RWPE2 (cell line): Measurements from ENCODE around the gene STK10.
A peak's percentile ranks its signal among the peaks of the same experiment; 100 is the strongest.

Source experiments
- ATAC-seq: fragments of 200-7000 bp; cut with Tn5 transposase; 3 replicates; pipeline ENCODE4 v1.9.1; 2021; ENCODE audit warnings: low read depth
- DNase-seq: peaks from one replicate; pipeline ENCODE4 v3.0.0-alpha.2; 2020; ENCODE audit warnings: low spot score
- H3K27ac ChIP-seq: fragments of 450-650 bp; 2 replicates; pipeline ENCODE4 v1.5.1; 2017; ENCODE audit warnings: mild to moderate bottlenecking; ENCODE audit not compliant: poor library complexity, severe bottlenecking
- H3K27me3 ChIP-seq: fragments of 250-450 bp; sonication (Bioruptor Pico); 2 replicates; pipeline ENCODE4 v1.5.1; 2021; ENCODE audit warnings: mild to moderate bottlenecking, moderate library complexity; ENCODE audit not compliant: insufficient read depth, poor library complexity, severe bottlenecking
- H3K36me3 ChIP-seq: fragments of 250-450 bp; sonication (Bioruptor Pico); 2 replicates; pipeline ENCODE4 v1.5.1; 2020; ENCODE audit warnings: low read depth, mild to moderate bottlenecking, moderate library complexity
- H3K4me1 ChIP-seq: fragments of 250-450 bp; sonication (Bioruptor Pico); 2 replicates; pipeline ENCODE4 v1.5.1; 2021; ENCODE audit warnings: mild to moderate bottlenecking, moderate library complexity; ENCODE audit not compliant: insufficient read depth, poor library complexity, severe bottlenecking
- H3K4me3 ChIP-seq: fragments of 250-450 bp; sonication (Bioruptor Pico); 2 replicates; pipeline ENCODE4 v1.5.1; 2021; ENCODE audit warnings: mild to moderate bottlenecking, moderate library complexity; ENCODE audit not compliant: severe bottlenecking
- H3K9me3 ChIP-seq: fragments of 250-450 bp; sonication (Bioruptor Pico); 2 replicates; pipeline ENCODE4 v1.5.1; 2021; ENCODE audit warnings: mild to moderate bottlenecking, moderate library complexity; ENCODE audit not compliant: severe bottlenecking
- TF ChIP-seq, protein P1 (sequence below): fragments of 450-650 bp; IDR thresholded peaks from one replicate; pipeline ENCODE4 v1.5.1; 2017; ENCODE audit warnings: mild to moderate bottlenecking, moderate library complexity; ENCODE audit not compliant: poor library complexity, severe bottlenecking

STK10 gene

DNA sequence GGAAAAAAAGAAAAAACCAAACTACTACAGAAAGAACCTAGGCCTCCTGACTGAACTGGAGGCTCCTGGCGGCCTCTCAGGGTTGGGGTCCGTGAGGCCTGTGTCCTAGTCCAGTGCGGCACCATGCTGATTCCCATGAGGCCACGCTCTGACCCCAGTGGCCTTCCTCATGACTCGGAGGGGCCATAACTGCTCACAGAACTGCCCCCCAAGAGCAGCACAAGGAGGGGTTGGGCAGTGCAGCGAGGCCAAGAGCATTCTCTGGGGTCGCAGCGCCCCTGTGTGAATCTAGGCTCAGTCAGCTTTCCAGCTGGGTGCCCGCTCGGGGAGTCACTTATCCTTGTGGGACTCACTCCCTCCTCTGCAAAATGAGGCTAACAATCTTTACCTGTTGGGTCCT, 102.3 kb downstream of the STK10 start:
- Histone ChIP-seq H3K36me3 (0 out of 2 replicates have a peak, but pooled peaks cover 3% of the 10 kb centered on the region), H3K4me3 (no peak overlapping the region), H3K4me1 (no peaks in the 10 kb centered on the region), H3K9me3 (no peaks in the 10 kb centered on the region), H3K27me3 (no peaks in the 10 kb centered on the region), H3K27ac (no peak overlapping the region)
- no peak for DNase-seq
- TF ChIP-seq, protein P1, sequence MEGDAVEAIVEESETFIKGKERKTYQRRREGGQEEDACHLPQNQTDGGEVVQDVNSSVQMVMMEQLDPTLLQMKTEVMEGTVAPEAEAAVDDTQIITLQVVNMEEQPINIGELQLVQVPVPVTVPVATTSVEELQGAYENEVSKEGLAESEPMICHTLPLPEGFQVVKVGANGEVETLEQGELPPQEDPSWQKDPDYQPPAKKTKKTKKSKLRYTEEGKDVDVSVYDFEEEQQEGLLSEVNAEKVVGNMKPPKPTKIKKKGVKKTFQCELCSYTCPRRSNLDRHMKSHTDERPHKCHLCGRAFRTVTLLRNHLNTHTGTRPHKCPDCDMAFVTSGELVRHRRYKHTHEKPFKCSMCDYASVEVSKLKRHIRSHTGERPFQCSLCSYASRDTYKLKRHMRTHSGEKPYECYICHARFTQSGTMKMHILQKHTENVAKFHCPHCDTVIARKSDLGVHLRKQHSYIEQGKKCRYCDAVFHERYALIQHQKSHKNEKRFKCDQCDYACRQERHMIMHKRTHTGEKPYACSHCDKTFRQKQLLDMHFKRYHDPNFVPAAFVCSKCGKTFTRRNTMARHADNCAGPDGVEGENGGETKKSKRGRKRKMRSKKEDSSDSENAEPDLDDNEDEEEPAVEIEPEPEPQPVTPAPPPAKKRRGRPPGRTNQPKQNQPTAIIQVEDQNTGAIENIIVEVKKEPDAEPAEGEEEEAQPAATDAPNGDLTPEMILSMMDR = no peak
- no peak for ATAC-seq

DNA sequence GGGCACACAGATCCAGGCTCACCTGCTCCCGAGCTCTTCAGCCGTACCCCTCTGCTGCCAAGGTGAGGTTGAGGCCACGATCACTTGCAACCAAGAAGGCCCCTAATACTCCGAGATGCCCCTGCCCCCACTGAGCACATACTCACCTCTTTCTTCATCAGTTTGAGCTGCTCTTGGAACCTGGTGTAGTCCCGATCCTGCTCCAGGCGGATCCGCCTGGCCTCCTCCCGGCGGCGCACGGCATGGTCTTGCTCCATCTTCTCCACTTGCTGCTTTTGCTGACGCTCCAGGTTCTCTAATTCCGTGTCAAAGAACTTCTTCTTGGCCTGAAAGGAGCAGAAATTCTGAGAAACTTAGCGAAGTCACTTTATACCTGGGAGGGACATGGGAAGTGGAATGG, 105.8 kb downstream of the STK10 start:
- no peak overlapping the region for H3K27ac ChIP-seq
- H3K9me3 ChIP-seq = no peaks in the 10 kb centered on the region
- no peak overlapping the region for H3K4me3 ChIP-seq
- H3K4me1 ChIP-seq = peaks cover 7% of the 10 kb centered on the region
- DNase-seq (no peak), ATAC-seq (no peak)
- no peaks in the 10 kb centered on the region for H3K27me3 ChIP-seq
- peaks cover 16% of the 10 kb centered on the region for H3K36me3 ChIP-seq
- TF ChIP-seq, protein P1 = no peak

GRCh38 chr5:172079876-172080275, 108.1 kb downstream of the STK10 start:
- Histone ChIP-seq H3K27ac (no peak overlapping the region), H3K36me3 (peaks cover 25% of the 10 kb centered on the region), H3K27me3 (no peaks in the 10 kb centered on the region), H3K4me1 (peaks cover 7% of the 10 kb centered on the region), H3K4me3 (no peak overlapping the region), H3K9me3 (no peaks in the 10 kb centered on the region)
- no peak; the same call in 2 of the 3 replicates for ATAC-seq
- TF ChIP-seq, protein P1 = no peak
- no peak for DNase-seq

GRCh38 chr5:172078726-172079345, 109.2 kb downstream of the STK10 start:
- H3K36me3 ChIP-seq = peaks cover 30% of the 10 kb centered on the region
- no peak overlapping the region for H3K4me3 ChIP-seq
- no peaks in the 10 kb centered on the region for H3K27me3 ChIP-seq
- TF ChIP-seq, protein P1 = no peak
- H3K27ac ChIP-seq = no peak overlapping the region
- ATAC-seq (0 out of 3 replicates have a peak, but pooled peaks have one; percentile 10), DNase-seq (no peak)
- peaks cover 7% of the 10 kb centered on the region for H3K4me1 ChIP-seq
- H3K9me3 ChIP-seq = no peaks in the 10 kb centered on the region

DNA sequence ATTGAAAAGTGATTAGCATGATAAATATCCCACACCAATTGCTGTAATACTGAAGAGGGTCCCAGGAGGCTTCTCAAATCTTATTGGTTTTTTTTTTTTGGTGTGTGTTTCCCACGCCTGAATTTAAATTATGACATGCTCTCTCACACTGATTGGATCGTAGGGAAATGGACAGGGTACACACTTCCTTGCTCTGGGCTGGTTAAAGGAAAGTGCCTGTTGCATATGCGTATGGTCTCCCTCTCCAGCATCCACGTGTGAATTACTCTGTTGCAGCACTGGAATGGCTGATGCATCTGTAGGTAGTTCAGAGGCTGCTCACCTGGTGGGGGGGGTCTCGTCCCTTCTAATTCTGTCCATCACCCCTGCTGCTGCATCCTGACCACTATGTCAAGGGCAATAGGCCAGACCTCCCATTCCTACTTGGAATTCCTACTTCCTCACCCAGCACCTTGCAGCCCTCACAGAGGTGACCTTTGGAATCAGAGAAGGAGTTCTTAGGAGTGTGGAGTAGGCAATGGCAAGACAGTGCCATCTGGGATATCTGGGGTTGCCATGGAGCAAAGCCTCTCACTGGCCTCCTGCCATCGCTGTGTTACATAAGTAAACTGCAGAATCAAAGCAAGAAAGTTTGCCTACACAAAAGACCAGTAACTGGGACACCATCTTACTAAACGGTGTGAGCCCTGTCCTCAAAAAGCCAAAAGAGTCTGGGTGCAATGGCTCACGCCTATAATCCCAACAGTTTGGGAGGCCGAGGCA, 110.2 kb downstream of the STK10 start:
- H3K4me1 ChIP-seq = peaks cover 7% of the 10 kb centered on the region

More for the DNA sequence above, 110.2 kb downstream of the STK10 start:
- H3K9me3 ChIP-seq = no peaks in the 10 kb centered on the region
- H3K27me3 ChIP-seq = no peaks in the 10 kb centered on the region
- no peak overlapping the region for H3K4me3 ChIP-seq
- ATAC-seq = no peak
- TF ChIP-seq, protein P1 = no peak
- no peak overlapping the region for H3K27ac ChIP-seq
- H3K36me3 ChIP-seq = peaks cover 30% of the 10 kb centered on the region
- DNase-seq = no peak
